Activated CD4-positive, alpha-beta T cell treated with anti-CD3 and anti-CD28 coated beads, Interleukin-10, Interleukin-2, amounts not matched to agents 100 ng/mL and 50 ng/mL, durations not matched to agents 16 hours and 8 hours (primary cell): Measurements from ENCODE around the gene NLGN1.

Source experiments
- DNase-seq: peaks from one replicate; pipeline ENCODE4 v3.0.0-alpha.2; 2020

NLGN1 gene

DNA sequence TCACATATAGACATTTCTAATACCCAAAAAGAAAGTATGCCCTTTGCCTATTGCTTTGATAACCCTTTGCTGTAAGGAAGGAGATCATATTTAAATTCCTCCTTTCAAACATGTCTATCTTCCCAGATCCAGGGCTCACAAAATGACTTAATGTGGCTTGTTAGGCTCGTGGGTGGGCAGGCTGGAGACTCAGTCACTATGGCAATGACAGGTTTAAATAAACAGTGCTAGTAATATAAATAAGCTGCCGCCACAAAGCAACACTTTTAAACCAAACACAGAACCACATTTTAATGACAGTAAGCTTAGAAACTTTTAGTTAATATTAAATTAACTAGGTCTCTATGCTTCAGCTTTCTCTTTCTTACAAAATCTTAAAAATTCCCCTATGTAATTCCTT, 845.6 kb downstream of the NLGN1 start:
- no peak for DNase-seq

DNA sequence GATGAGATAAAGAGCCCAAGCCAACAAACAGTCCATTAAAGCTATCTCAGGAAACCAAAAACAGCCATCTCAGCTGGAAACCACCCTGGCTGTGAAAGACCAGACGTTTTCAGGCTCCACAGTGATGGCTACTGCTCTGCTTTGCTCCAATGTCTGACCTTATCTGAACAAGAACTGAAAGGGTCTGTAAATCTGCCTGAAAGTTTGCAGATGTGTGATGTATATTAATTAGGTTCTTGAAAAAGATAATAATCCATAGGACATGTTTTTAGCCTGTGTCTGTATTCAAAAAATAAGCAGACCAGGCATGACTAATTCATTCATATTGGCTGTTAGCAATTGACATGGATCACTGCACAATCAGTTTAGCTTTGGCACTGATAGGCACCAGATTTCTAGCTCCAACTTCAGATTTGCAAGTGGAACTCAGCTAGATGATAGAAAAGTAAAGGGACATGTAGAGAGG, 850.2 kb downstream of the NLGN1 start:
- DNase-seq, result no peak

DNA sequence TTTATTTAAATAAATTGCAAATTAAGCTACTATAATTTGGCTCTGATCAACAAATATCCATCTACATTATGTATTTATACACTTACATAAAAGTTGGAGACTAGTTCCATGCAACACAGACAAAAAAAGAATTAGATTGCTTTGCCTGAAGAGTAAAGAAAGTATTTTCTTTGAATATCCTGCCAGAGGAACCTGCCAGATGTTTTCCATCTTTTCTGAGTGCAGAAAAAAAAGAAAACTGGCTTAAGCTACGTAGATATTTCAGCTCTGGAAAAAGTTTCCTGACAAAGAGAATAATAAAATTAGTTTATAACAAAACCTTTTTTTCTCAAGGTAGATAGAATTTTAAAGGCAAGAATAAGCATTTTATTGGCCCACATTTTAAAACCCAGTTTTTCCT, 854.1 kb downstream of the NLGN1 start:
- DNase-seq, result no peak

DNA sequence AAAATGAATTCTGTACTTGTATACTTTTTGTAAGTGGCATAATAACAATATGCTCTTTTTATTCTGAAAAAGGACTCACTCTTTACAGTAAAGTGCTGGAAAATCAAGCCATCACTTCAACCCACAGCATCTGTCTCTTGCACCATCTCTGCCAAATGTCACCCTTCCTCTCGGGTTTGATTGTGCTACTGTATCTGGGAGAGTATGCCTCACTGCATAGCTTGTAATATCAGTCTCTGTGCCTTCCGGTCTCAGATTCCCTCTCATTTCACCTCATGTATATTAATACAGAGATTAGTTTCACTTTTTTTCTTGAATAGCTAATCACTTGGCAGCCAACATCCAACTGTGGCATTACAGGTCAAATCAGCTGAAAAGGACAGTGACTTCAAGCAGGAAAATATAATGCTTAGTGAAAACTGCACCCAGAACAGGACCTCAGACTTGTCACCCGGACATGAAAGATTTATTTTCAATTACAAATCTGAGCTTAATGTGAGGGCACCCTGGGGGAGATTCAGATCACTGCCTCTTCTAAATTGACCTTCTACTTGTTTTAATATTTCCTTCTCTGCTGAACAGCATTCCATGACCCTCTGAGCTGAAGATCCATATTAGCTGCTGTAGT, 855.8 kb downstream of the NLGN1 start:
- no peak for DNase-seq

DNA sequence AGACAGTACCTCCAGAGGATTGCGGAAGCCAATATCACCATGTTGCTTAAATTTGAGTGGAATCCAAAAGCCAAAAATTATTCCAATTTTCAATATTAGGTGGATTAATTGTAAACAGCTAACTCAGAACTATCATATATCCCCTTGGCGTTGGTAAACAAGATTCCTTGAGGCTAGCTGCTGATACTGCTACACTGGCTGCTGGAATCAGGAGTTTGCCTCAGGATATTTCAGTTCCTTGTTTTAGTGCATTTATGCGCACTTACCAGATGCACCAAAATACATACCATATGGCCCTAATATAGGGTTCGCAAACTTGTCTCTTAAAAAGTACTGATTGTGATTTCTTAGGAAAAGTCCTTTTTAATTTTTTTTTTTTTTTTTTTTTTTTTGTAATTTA, 856.4 kb downstream of the NLGN1 start:
- DNase-seq, result no peak

DNA sequence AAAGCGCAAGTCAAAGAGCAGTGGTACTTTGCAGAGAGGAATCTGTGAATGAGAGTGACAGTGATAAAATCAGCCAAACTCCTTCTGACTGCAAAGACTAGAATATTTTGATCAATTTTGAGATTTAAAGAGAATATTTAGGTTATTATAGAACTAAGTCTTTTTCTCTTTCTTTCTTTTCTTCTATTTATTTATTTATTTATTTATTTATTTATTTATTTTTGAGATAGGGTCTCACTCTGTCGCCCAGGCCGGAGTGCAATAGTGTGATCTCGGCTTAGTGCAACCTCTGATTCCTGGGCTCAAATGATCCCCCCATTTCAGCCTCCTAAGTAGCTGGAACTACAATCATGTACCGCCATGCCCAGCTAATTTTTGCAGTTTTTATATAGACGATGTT, 857.9 kb downstream of the NLGN1 start:
- DNase-seq, result no peak

DNA sequence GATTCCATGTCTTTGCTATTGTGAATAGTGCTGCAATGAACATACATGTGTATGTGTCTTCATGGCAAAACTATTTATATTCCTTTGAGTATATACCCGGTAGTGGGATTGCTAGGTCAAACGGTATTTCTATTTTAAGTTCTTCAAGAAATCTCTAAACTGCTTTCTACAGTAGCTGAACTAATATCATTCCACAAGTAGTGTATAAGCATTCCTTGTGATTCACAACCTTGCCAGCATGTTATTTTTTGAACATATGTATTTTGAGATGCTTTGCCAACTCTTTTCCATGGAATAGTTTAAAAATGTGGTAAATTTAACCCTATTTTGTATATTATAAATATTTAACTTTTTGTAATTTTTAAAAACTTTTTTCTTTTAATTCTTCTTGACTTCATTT, 868.9 kb downstream of the NLGN1 start:
- no peak for DNase-seq

DNA sequence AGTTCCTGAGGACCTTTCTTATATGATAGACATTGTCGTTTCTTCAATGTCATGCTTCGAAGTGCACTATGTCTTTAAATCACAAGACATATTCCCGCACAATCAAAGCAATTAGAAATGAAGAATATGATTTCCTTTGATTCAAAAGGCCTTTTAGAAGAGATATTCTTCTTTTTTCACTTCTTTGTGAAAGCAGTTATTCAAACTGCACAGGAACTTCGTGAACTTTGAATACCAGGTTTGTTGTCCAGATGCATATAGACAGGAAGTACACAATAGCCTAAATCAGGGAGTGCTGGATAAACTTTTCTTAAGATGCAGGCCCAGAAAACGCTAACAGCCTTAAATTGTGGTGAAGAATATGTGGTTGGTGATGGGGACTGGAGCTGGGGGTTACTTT, 870.5 kb downstream of the NLGN1 start:
- DNase-seq, result no peak

DNA sequence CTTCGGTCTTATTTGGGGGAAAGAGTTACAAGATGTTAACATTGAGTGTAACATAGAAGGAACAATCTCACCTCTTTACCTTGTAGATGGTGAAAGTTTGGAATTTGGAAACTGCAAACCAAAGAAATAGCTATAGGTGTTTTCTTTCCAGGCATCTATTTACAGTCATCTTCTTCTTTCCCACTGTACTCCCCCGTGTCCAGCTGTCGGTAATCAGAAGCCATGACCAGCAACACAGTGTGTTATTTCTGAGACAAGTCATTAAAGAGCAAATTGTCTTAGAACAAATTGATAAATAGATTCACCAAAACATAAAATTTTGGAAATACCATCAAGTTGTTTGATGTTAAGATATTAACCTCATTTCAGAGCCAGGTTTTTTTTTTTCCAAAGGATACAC, 871.0 kb downstream of the NLGN1 start:
- no peak for DNase-seq

DNA sequence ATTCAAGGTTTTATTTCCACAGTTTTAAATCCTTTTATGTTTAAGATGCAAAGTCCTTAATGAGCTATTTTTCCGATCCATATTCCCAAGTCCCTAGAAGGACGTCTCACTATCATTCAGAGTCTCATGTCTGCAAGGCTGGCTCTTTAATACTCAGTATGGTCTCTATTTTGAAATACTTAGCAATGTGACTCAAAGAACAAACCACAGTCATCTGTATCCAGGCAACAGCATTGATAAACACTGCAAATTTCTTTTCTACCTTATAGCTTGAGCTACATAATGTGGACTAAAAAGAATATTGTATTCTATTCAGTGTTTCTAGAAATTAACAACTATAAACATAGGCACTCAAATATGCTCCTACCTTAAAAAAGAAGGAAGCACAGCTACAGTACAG, 873.3 kb downstream of the NLGN1 start:
- no peak for DNase-seq

DNA sequence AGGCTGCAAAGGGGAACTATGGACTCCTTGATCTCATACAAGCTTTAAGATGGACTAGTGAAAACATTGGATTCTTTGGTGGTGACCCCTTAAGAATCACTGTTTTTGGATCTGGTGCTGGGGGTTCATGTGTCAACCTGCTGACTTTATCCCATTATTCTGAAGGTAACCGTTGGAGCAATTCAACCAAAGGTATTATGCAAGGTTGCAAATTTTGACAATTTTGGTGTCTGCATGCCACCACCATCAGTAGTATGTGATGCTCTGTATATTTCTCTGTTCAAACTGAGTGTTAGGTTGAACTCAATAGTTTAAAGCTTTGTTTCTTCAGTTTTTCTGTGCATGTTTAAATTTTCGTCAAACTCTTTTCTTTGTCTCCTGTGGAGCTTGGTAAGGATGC, 877.8 kb downstream of the NLGN1 start:
- DNase-seq, result no peak

DNA sequence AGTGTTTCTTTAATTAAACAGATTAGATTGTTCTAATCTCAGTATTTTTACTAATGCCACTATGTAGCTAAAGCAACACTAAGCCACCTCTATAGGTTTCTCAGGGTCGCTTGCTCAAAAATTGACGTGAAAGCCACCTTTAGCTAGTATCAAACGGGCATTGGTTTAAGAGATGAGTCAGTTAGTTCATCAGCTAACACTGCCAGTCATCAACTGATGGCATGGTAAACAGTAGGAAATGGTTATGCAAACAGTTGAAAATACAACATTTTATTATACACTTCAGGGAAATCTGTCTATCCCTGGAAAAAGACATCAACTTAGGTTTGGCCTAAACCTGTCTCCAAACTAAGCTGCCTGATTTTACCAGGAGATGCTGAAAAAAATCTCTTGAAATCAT, 879.3 kb downstream of the NLGN1 start:
- no peak for DNase-seq

DNA sequence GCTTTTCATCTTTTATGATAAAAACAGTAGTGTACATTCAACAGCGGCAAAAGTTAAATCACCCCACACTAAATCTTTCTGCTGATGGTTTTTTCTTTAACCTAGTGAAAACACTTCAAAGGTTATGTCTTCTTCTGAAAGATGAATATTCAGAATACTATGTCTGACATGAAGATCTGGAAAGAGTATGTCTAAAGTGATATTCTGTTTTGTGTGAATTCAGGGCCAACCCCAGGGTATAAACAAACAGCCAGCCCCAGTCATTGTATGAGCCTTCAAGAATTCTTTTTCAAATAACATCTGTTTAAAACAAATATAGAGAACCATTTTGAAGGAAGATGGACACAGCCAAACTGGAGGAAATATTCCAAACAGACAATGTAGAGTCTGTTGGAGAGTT, 880.5 kb downstream of the NLGN1 start:
- DNase-seq, result no peak

DNA sequence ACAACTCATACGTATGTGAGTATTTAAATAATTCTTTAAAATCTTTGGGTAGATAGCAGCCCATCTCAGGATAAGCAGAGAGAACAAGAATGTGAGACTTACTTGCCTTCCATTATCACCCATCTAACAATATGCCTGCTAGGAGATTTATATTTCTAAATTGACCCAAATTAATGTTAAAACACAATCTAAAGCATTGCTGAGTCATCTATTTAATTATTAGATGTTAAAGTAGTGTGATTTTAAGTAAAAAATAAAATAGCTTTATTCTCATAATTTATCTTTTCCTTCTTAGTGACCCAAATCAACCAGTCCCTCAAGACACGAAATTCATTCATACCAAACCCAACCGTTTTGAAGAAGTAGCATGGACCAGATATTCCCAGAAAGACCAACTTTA, 882.6 kb downstream of the NLGN1 start:
- no peak for DNase-seq

DNA sequence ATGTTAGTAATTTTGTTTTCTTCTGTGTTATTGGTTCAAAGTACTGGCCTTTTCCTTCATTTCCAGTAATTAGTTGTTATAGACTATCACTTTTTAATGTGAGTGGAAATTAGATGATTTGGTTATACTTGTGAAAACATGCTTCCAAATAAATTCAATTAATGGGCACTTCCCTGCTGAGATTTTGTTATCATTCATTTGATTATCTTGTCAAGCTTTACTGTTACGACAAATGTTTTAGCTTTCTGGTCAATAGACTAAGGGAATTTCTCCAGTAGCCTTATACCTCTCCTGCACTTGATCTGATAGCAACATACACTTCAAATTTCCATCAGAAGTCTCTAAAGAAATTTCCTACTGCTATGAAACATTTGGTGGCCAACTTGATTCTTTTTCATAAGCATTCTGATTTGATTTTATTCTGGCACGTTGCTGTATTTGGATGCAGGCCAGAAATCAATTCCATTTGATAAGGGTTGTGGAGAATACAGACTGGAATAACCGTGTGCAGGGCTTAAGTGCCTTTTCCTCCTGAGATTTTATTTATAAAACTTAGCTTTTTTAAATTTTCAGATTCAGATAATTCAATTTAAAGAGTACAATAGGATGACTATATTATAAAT, 887.8 kb downstream of the NLGN1 start:
- DNase-seq, result no peak

DNA sequence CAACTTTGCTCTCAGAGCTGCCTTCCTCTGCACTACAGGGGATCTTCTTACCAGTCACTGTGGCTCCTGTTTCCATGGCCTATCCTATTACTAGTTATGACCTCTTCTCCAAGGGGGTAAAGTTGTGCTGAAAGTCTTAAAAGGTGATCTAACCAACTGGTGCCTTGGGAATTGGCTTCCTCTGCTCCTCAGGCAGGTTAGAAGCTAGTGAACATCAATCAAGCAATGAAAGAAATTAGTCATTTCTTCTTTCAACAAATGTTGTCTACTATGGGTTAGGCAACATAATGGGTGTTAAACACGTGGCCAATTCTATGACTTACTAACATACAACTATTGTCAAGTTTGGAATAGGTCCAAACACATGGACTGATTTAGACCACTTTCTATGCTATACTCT, 890.2 kb downstream of the NLGN1 start:
- DNase-seq, result no peak

DNA sequence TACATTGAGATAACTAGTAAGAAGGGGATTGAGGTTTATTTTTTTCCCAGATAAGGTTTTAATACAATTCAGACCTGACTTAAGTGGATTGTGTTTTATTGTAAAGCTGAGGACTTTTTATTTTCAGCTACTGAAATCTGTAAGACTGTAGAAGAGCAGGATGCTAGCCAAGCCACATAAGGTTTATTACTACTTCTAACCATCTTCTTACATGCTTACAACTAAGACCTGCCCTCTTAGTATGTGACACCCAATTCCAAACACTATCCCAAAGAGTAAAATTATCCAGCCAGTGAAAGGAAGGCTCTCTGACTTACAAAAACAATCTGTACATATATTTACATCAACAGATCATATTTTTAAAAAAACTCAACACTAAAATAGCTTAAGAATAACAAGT, 897.1 kb downstream of the NLGN1 start:
- DNase-seq, result no peak

DNA sequence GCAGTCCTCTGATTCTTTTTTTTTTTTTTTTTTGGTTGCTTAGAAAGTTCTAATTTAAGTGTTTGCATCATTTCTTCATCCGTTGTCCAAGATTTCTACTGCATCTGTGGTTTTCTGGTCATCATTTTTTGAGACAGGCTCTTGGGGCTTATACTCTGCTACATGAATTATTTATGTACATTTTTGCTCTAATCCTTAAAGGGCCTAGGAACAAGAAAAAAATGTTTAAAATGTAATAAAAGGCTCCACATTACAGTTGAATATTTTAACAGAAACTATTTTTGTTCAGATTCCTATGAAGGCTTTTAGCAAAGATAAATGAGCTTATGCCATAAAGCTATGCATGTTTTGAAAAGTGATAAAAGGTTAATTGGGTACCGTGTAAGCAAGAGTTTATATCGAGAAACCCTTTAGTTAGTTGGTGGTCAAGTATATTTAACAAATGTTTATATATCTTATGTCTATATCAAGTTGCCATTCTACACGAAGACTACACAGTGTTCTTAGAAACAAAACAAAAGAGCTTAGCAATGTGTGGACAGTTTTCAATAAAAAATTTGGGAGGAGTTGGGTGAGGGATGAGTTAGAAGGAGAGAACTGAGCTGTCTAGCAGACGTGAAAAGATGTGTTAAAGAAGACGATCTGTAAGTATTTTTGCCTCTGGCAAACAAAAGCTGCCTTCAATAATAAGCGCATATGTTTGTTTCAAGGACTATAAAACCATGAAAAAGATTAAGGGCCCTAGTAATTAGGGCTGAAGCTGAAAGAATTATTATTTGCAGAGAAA, 898.0 kb downstream of the NLGN1 start:
- no peak for DNase-seq

DNA sequence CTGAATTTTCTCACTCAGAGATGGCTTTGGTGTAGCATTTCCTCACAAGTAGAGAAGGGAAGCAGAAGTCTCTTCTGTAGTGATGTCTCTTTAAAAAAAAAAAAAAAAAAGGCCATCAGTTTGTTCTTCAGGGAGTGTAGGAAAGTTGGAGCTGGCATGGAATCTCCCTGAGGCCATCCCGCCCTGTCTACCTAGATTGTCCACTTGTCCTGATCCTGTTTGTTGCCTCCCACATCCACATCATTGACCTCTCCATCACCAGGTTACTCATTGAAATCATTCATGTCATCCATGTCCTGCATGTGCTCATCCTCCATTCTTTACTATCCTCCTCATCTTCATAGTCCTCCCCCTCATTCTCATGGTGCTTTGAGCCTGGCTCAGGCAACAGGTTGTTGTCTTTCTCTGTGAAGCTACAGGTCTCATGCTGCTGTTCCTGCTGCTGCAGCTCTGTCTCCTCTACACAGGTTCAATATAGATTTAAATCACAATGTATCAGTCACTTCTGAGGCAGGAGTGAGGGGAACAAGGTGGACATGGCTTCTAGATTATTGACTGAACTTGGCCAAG, 905.3 kb downstream of the NLGN1 start:
- no peak for DNase-seq

DNA sequence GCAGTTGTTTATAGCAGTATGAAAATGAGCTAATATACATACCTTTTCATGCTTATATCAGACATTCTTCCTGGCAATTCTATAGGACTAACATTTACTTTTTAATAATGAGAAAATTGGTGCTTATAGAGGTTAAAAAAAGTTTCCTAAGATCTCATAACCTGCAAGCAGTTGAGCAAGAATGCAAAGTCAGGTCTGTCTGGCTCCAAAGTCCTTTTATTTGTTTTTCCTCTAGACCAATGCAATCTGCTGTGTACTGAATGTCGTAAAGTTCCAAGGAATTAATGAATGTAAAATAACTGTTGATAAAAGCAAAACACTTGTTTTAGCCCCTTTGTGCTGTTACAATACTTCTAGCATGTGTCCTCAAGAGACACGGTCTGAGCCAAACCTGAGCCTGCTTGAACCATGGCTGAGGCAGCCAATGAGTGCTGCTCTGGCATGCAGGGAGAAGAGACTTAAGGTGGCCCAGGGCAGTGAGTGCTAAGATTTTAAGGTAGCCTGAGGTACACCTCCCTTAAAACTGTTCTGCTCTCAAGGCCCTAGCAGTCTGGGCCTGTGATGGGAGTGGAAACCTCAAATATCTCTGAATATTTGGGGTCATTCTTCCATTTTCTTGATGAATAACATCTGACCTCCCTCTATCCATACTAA, 906.5 kb downstream of the NLGN1 start:
- no peak for DNase-seq

DNA sequence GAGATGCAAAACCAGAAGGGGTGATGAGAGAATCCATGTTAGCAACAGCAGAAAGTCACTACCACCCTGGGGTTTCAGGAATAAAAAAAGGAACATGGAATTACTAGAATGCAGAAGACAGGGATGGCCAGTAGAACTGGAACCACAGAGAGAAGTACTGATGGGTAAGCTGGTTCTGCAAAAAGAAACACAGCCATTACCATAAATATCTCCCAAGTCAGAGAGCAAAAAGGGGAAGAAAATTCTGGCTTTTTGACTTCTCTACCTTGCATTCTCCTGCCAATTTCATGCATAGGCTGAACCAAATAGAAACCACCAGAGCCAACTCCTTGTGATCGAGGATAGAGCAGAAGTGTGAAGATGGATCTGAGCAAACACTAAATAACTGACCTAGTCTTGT, 911.2 kb downstream of the NLGN1 start:
- DNase-seq, result no peak

DNA sequence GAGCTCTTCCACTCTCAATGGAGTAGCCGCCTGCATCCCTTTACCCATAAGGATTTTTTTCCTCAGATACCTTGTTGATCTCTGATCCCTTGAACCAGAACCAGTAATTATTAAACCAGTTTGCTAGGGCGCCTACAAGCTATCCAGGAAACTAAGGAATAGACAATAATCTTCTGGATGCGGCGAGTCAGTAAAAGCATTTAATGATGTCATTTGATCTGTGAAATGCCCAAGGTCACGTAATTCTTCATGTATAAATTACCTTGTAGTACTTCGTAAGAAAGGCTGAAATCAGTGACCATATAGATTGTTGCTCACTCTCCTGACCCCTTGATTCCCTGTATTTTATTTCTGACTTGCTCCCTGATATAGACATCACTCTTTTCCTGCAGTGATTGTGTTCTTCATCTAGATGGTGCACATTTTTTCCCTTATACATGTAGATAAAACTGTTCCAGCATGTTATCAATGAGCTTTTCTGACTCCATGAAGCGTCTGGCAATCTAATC, 913.0 kb downstream of the NLGN1 start:
- no peak for DNase-seq

DNA sequence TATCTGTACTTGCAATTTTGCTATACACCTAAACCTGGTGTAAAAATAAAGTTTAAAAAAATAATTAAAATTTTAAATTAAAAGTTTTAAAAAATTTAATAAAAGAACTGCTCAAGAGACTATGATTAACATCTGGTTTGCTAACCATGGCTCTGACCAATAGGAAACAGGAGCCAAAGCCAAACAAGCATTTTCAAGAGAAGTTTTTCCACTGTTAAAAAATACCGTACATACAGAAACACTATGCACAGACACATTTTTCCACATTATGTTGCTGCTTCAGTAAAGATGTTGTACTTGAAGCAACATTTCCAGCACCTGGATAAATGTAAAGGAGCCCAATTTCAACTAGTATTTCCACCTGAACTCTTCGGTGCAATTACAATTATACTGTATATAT, 917.7 kb downstream of the NLGN1 start:
- no peak for DNase-seq
